ENCODE results near the gene ZNF407.
A peak's percentile ranks its signal among the peaks of the same experiment; 100 is the strongest.

The ZNF407 gene

GRCh38 chr18:74982946-74983635, 385.4 kb downstream of the ZNF407 start:
- TF ChIP-seq FOXK2 (IDR thresholded peaks at IDR 0.05) (no peak), FOXM1 (IDR thresholded peaks at IDR 0.05; ENCODE audit: borderline replicate concordance) (no peak), HDGF (IDR thresholded peaks at IDR 0.05; ENCODE audit: borderline replicate concordance) (no peak), LEF1 (IDR thresholded peaks at IDR 0.05; ENCODE audit: borderline replicate concordance) (no peak), BHLHE40 (IDR thresholded peaks at IDR 0.05; ENCODE audit: borderline replicate concordance) (no peak), SUZ12 (IDR thresholded peaks at IDR 0.05) (no peak), NFRKB (IDR thresholded peaks at IDR 0.05) (no peak), ELF4 (IDR thresholded peaks at IDR 0.05) (no peak), TARDBP (IDR thresholded peaks at IDR 0.05) (no peak), L3MBTL2 (conservative IDR thresholded peaks at IDR 0.05) (no peak), SP1 (IDR thresholded peaks at IDR 0.05) (no peak), ARNT (IDR thresholded peaks at IDR 0.05) (no peak), CTBP1 (IDR thresholded peaks at IDR 0.05; ENCODE audit: borderline replicate concordance) (no peak), ZNF384 (IDR thresholded peaks at IDR 0.05) (no peak), FOXA1 (IDR thresholded peaks at IDR 0.05) (no peak)
- TF ChIP-seq, protein P1, sequence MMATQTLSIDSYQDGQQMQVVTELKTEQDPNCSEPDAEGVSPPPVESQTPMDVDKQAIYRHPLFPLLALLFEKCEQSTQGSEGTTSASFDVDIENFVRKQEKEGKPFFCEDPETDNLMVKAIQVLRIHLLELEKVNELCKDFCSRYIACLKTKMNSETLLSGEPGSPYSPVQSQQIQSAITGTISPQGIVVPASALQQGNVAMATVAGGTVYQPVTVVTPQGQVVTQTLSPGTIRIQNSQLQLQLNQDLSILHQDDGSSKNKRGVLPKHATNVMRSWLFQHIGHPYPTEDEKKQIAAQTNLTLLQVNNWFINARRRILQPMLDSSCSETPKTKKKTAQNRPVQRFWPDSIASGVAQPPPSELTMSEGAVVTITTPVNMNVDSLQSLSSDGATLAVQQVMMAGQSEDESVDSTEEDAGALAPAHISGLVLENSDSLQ (IDR thresholded peaks at IDR 0.05), result no peak
- CTCF ChIA-PET, result no interaction called here
- DNase-seq (ENCODE audit: extremely low spot score), result no peak
- POLR2A ChIA-PET, result no interaction called here

GRCh38 chr18:74989134-74989533, 391.5 kb downstream of the ZNF407 start:
- ChIA-PET CTCF (no interaction called here), POLR2A (no interaction called here)
- TF ChIP-seq ELF4 (IDR thresholded peaks at IDR 0.05), result no peak
- TF ChIP-seq, protein P1 (IDR thresholded peaks at IDR 0.05), result peak; percentile 36; the same call in 1 of the 2 replicates
- no peak for DNase-seq (ENCODE audit: extremely low spot score)

GRCh38 chr18:74990563-74991081, 393.0 kb downstream of the ZNF407 start:
- no peak for TF ChIP-seq ARNT (IDR thresholded peaks at IDR 0.05)
- no peak for DNase-seq (ENCODE audit: extremely low spot score)
- CTCF ChIA-PET, result no interaction called here
- POLR2A ChIA-PET, result no interaction called here

DNA sequence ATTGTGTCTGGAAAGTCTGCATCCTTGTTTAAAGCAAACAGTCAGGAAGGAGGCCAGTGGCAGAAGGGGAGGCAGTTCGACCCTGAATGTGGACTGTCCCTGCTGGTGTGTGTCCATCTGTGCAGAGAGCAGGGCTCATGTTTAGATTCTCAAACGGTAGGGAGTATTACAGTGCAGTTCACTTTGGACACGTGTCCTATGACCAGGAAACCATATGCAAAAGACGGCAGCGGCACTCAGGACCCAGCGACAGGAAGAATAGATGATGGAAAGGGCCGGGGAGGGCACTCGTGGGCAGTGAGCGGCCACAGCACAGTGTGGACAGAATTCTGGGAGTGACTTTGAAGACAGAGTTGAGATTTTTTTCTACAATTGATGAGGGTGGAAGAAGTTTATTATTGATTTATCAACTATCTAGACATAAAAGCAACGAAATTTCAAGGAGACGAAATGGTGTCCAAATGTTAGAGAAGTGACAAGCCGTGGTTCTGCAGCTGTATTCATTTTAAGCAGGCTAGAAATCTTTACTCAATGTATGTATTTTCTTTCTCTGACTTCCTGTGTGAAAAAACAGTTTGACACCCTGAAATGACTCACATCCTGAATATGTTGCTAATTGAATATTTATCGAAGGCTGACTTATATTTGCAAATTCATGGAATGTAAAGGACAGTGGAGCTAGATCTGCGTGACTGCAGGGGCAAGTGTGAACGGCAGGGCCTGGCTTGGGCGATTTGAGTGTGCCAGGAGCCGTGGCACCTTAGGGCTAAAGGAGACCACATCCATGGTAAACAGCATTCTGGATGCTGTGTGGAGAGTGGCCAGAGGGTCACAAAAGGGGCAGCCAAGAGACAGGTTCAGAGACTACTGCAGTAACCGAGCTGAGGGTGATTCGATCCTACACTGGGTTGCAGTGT, 397.1 kb downstream of the ZNF407 start:
- ChIA-PET POLR2A (no interaction called here), CTCF (interaction anchor here (0.6 kb wide), 2 partner anchors 47 to 1321 kb away, joined by 3 read pairs; no protein-coding TSS in a partner anchor)
- TF ChIP-seq BHLHE40 (IDR thresholded peaks at IDR 0.05; ENCODE audit: borderline replicate concordance), result no peak
- no peak for TF ChIP-seq HDGF (IDR thresholded peaks at IDR 0.05; ENCODE audit: borderline replicate concordance)
- no peak for TF ChIP-seq ZNF384 (IDR thresholded peaks at IDR 0.05)
- TF ChIP-seq ARNT (IDR thresholded peaks at IDR 0.05), result no peak
- no peak for TF ChIP-seq FOXK2 (IDR thresholded peaks at IDR 0.05)
- TF ChIP-seq FOXM1 (IDR thresholded peaks at IDR 0.05; ENCODE audit: borderline replicate concordance), result no peak
- no peak for TF ChIP-seq LEF1 (IDR thresholded peaks at IDR 0.05; ENCODE audit: borderline replicate concordance)
- no peak for TF ChIP-seq NFRKB (IDR thresholded peaks at IDR 0.05)
- no peak for TF ChIP-seq L3MBTL2 (conservative IDR thresholded peaks at IDR 0.05)
- no peak for TF ChIP-seq ELF4 (IDR thresholded peaks at IDR 0.05)
- TF ChIP-seq, protein P1 (IDR thresholded peaks at IDR 0.05), result no peak
- TF ChIP-seq TARDBP (IDR thresholded peaks at IDR 0.05), result no peak
- no peak for TF ChIP-seq CTBP1 (IDR thresholded peaks at IDR 0.05; ENCODE audit: borderline replicate concordance)
- TF ChIP-seq SUZ12 (IDR thresholded peaks at IDR 0.05), result no peak
- no peak for TF ChIP-seq SP1 (IDR thresholded peaks at IDR 0.05)
- no peak for TF ChIP-seq FOXA1 (IDR thresholded peaks at IDR 0.05)
- DNase-seq (ENCODE audit: extremely low spot score), result no peak

DNA sequence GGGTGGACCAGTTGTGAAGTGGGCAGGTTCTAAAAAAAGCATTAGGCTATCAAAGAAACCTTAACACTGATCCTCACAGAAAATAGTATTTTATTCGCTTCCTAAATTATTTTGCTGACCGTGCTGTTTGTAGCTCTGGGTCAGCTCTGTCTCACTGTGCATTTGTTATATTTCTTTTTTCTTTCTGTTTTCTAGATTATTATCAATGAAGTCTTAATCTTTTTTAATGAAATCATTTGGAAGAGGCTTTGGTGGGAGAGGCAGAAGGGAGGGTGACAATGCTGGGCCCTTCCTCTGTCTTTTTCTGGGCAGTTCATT, 397.7 kb downstream of the ZNF407 start:
- DNase-seq (ENCODE audit: extremely low spot score), result no peak
- POLR2A ChIA-PET, result interaction anchor here (1.6 kb wide), 1 partner anchor 10 kb away, joined by 4 read pairs; no protein-coding TSS in a partner anchor
- TF ChIP-seq BHLHE40 (IDR thresholded peaks at IDR 0.05; ENCODE audit: borderline replicate concordance) (no peak), CTBP1 (IDR thresholded peaks at IDR 0.05; ENCODE audit: borderline replicate concordance) (no peak), FOXA1 (IDR thresholded peaks at IDR 0.05) (no peak), ELF4 (IDR thresholded peaks at IDR 0.05) (no peak), ZNF384 (IDR thresholded peaks at IDR 0.05) (no peak), HDGF (IDR thresholded peaks at IDR 0.05; ENCODE audit: borderline replicate concordance) (no peak), ARNT (IDR thresholded peaks at IDR 0.05) (no peak), FOXK2 (IDR thresholded peaks at IDR 0.05) (no peak), TARDBP (IDR thresholded peaks at IDR 0.05) (no peak), SUZ12 (IDR thresholded peaks at IDR 0.05) (no peak), FOXM1 (IDR thresholded peaks at IDR 0.05; ENCODE audit: borderline replicate concordance) (no peak), LEF1 (IDR thresholded peaks at IDR 0.05; ENCODE audit: borderline replicate concordance) (no peak), L3MBTL2 (conservative IDR thresholded peaks at IDR 0.05) (no peak), SP1 (IDR thresholded peaks at IDR 0.05) (no peak), NFRKB (IDR thresholded peaks at IDR 0.05) (no peak)
- TF ChIP-seq, protein P1 (IDR thresholded peaks at IDR 0.05), result no peak
- CTCF ChIA-PET, result interaction anchor here (0.6 kb wide), 2 partner anchors 46 to 1320 kb away, joined by 3 read pairs; no protein-coding TSS in a partner anchor
